ENCODE data around the gene NLGN4X. TPM values are rescaled to one million over a fixed set of nuclear protein-coding genes. Genes with fewer than 3 reads are reported as not detected.

Gene NLGN4X
- total RNA-seq, 1 experiment from 2014 or later, result 44.3 TPM

DNA sequence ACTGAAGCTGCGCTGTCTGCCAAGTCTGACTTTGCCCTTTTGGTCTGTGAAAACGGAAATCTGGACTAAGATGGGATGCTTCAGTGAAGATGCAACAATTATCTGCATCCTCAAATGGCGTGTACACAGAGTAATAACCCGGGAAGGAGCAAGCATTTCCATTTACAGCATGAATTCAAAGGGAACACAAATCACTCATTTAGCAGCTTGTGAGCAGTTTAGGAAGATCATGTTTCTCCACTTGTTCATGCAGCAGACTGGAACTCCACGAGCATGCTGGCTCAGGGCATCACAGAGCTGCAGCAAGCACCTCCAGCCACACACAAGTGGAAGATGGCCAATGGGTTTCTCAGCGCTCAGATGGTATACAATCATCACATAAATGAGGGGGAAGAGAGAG, 175.5 kb downstream of the NLGN4X start:
- CTCF ChIA-PET, result no interaction called here
- no peak overlapping the region for H3K27ac ChIP-seq (ENCODE audit: low read depth, low read length, poor library complexity, severe bottlenecking)
- BruUV-seq (replicated peaks), result no TSS peak

GRCh38 chrX:6052111-6052745, 176.4 kb downstream of the NLGN4X start:
- H3K27me3 ChIP-seq (replicated peaks; ENCODE audit: insufficient read depth, low read depth, low read length, poor library complexity), result no peaks in the 10 kb centered on the region
- no peak overlapping the region for H3K27ac ChIP-seq (ENCODE audit: low read depth, low read length, poor library complexity, severe bottlenecking)
- no peaks in the 10 kb centered on the region for H3K36me3 ChIP-seq (ENCODE audit: insufficient read depth, low read length, poor library complexity, severe bottlenecking)
- TF ChIP-seq, protein P1, sequence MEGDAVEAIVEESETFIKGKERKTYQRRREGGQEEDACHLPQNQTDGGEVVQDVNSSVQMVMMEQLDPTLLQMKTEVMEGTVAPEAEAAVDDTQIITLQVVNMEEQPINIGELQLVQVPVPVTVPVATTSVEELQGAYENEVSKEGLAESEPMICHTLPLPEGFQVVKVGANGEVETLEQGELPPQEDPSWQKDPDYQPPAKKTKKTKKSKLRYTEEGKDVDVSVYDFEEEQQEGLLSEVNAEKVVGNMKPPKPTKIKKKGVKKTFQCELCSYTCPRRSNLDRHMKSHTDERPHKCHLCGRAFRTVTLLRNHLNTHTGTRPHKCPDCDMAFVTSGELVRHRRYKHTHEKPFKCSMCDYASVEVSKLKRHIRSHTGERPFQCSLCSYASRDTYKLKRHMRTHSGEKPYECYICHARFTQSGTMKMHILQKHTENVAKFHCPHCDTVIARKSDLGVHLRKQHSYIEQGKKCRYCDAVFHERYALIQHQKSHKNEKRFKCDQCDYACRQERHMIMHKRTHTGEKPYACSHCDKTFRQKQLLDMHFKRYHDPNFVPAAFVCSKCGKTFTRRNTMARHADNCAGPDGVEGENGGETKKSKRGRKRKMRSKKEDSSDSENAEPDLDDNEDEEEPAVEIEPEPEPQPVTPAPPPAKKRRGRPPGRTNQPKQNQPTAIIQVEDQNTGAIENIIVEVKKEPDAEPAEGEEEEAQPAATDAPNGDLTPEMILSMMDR (conservative IDR thresholded peaks at IDR 0.05; ENCODE audit: low read depth, low read length), result no peak
- TF ChIP-seq EZH2 (IDR thresholded peaks at IDR 0.05; ENCODE audit: borderline replicate concordance, low read depth, low read length, poor library complexity, severe bottlenecking), result no peak
- DNase-seq (ENCODE audit: low spot score), result no peak
- H3K4me3 ChIP-seq (ENCODE audit: low read depth, low read length, poor library complexity, severe bottlenecking), result no peak overlapping the region
- intact Hi-C loops (cut with micrococcal nuclease; ENCODE audit: unreplicated experiment), result no loop called here
- ChIA-PET CTCF (no interaction called here), POLR2A (ENCODE audit: low non-redundant PET) (no interaction called here)
- H3K4me1 ChIP-seq (ENCODE audit: insufficient read depth, low read length, poor library complexity, severe bottlenecking), result peaks cover 5% of the 10 kb centered on the region
- no TSS peak for BruUV-seq (replicated peaks)
- H3K9me3 ChIP-seq (ENCODE audit: low read depth, low read length, poor library complexity, severe bottlenecking), result no peaks in the 10 kb centered on the region

More for the DNA sequence above, 175.5 kb downstream of the NLGN4X start:
- Histone ChIP-seq H3K9me3 (ENCODE audit: low read depth, low read length, poor library complexity, severe bottlenecking) (no peaks in the 10 kb centered on the region), H3K27me3 (replicated peaks; ENCODE audit: insufficient read depth, low read depth, low read length, poor library complexity) (no peaks in the 10 kb centered on the region), H3K36me3 (ENCODE audit: insufficient read depth, low read length, poor library complexity, severe bottlenecking) (no peaks in the 10 kb centered on the region), H3K4me3 (ENCODE audit: low read depth, low read length, poor library complexity, severe bottlenecking) (no peak overlapping the region), H3K4me1 (ENCODE audit: insufficient read depth, low read length, poor library complexity, severe bottlenecking) (peaks cover 5% of the 10 kb centered on the region)
- POLR2A ChIA-PET (ENCODE audit: low non-redundant PET), result no interaction called here
- TF ChIP-seq, protein P1 (conservative IDR thresholded peaks at IDR 0.05; ENCODE audit: low read depth, low read length), result no peak
- no peak for TF ChIP-seq EZH2 (IDR thresholded peaks at IDR 0.05; ENCODE audit: borderline replicate concordance, low read depth, low read length, poor library complexity, severe bottlenecking)
- peak; percentile 55 for DNase-seq (ENCODE audit: low spot score)
- intact Hi-C loops (cut with micrococcal nuclease; ENCODE audit: unreplicated experiment), result no loop called here

DNA sequence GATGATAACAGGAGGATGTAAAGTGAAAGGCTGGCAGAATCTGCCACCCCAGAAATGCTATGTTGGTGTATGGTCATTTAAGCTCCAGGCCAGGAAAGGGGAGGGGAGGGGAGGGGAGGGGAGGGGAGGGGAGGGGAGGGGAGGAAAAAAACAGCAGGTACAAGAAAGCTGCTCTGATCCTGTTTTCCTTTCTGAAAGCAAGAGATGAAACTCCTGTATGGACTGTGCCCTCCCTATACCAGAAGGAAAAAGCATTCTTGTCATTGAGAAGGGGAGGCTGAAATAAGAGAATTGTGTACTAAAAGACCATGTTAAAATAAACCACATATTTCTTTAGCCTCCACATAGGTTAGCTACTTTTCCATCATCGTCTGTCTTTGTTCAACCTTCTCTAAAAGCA, 179.5 kb downstream of the NLGN4X start:
- no peak for DNase-seq (ENCODE audit: low spot score)
- peaks cover 5% of the 10 kb centered on the region for H3K4me1 ChIP-seq (ENCODE audit: insufficient read depth, low read length, poor library complexity, severe bottlenecking)
- intact Hi-C loops (cut with micrococcal nuclease; ENCODE audit: unreplicated experiment), result no loop called here
- no peaks in the 10 kb centered on the region for H3K36me3 ChIP-seq (ENCODE audit: insufficient read depth, low read length, poor library complexity, severe bottlenecking)
- BruUV-seq (replicated peaks), result no TSS peak
- no peaks in the 10 kb centered on the region for H3K9me3 ChIP-seq (ENCODE audit: low read depth, low read length, poor library complexity, severe bottlenecking)
- no peaks in the 10 kb centered on the region for H3K27me3 ChIP-seq (replicated peaks; ENCODE audit: insufficient read depth, low read depth, low read length, poor library complexity)
- no peak overlapping the region for H3K4me3 ChIP-seq (ENCODE audit: low read depth, low read length, poor library complexity, severe bottlenecking)
- no peak for TF ChIP-seq EZH2 (IDR thresholded peaks at IDR 0.05; ENCODE audit: borderline replicate concordance, low read depth, low read length, poor library complexity, severe bottlenecking)
- TF ChIP-seq, protein P1 (conservative IDR thresholded peaks at IDR 0.05; ENCODE audit: low read depth, low read length), result no peak
- H3K27ac ChIP-seq (ENCODE audit: low read depth, low read length, poor library complexity, severe bottlenecking), result no peak overlapping the region
- CTCF ChIA-PET, result no interaction called here
- POLR2A ChIA-PET (ENCODE audit: low non-redundant PET), result no interaction called here
